ENCODE measurements around the gene PCDHA3. TPM values are rescaled to one million over a fixed set of nuclear protein-coding genes. Genes with fewer than 3 reads are reported as not detected.
"Not testable (repeated sequence)": the region's sequence is repeated elsewhere in the genome, so short reads cannot be mapped to it uniquely, and the experiment has no call there.

Gene PCDHA3
- polyA plus RNA-seq, 6 donors from 2014 or later: not detected

DNA sequence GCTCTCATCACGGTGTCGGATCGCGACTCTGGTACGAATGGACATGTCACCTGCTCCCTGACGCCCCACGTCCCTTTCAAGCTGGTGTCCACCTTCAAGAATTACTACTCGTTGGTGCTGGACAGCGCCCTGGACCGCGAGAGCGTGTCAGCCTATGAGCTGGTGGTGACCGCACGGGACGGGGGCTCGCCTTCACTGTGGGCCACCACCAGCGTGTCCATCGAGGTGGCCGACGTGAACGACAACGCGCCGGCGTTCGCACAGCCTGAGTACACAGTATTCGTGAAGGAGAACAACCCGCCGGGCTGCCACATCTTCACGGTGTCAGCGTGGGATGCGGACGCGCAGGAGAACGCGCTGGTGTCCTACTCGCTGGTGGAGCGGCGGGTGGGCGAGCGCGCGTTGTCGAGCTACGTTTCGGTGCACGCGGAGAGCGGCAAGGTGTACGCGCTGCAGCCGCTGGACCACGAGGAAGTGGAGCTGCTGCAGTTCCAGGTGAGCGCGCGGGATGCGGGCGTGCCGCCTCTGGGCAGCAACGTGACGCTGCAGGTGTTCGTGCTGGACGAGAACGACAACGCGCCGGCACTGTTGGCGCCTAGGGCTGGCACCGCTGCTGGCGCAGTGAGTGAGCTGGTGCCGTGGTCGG lies 4.7 kb upstream of the PCDHA3 start:
- not testable (repeated sequence) for H3K4me3 Mint-ChIP-seq; DNase-seq; H3K4me1 Mint-ChIP-seq; ATAC-seq (ENCODE audit: low read depth in 2 of 2); H3K27ac Mint-ChIP-seq
- Mint-ChIP-seq H3K36me3 (peaks cover 2 to 13% of the 10 kb centered on the region in 2 donors), H3K9me3 (peaks cover 3 to 74% (median 45%) of the 10 kb centered on the region in 7 donors), H3K27me3 (peaks cover 14 to 44% (median 21%) of the 10 kb centered on the region in 3 donors)

DNA sequence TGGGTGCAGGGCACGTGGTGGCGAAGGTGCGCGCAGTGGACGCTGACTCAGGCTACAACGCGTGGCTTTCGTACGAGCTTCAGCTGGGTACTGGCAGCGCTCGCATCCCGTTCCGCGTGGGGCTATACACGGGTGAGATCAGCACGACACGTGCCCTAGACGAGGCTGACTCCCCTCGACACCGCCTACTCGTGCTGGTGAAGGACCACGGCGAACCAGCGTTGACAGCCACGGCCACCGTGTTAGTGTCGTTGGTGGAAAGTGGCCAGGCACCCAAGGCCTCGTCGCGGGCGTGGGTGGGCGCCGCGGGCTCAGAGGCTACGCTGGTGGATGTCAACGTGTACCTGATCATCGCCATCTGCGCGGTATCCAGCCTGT lies 4.2 kb upstream of the PCDHA3 start:
- Mint-ChIP-seq H3K9me3 (peaks cover 3 to 68% (median 45%) of the 10 kb centered on the region in 7 donors), H3K4me1 (no peaks in the 10 kb centered on the region), H3K27me3 (peaks cover 14 to 44% (median 21%) of the 10 kb centered on the region in 3 donors), H3K27ac (no peak overlapping the region), H3K36me3 (peaks cover 0 to 13% of the 10 kb centered on the region in 2 donors), H3K4me3 (no peak overlapping the region)
- ATAC-seq (ENCODE audit: low read depth in 2 of 2) (no peak), DNase-seq (no peak)

DNA sequence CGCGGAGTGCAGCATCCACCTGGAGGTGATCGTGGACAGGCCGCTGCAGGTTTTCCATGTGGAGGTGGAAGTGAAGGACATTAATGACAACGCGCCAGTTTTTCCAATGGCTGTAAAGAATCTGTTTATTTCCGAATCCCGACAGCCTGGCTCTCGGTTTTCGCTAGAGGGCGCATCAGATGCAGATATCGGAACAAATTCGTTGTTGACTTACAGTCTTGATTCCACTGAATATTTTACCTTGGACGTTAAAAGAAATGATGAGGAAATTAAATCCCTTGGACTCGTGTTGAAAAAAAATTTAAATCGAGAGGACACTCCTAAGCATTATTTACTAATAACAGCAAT lies 611 bp downstream of the PCDHA3 start:
- DNase-seq (no peak), ATAC-seq (ENCODE audit: low read depth in 2 of 2) (no peak)
- Mint-ChIP-seq H3K27ac (peak overlapping the region in 1 of 6 donors; percentile 42), H3K36me3 (peaks cover 8 to 16% of the 10 kb centered on the region in 2 donors), H3K9me3 (peaks cover 9 to 63% (median 51%) of the 10 kb centered on the region in 7 donors), H3K27me3 (peaks cover 13 to 40% (median 26%) of the 10 kb centered on the region in 3 donors), H3K4me3 (no peak overlapping the region), H3K4me1 (no peaks in the 10 kb centered on the region)

DNA sequence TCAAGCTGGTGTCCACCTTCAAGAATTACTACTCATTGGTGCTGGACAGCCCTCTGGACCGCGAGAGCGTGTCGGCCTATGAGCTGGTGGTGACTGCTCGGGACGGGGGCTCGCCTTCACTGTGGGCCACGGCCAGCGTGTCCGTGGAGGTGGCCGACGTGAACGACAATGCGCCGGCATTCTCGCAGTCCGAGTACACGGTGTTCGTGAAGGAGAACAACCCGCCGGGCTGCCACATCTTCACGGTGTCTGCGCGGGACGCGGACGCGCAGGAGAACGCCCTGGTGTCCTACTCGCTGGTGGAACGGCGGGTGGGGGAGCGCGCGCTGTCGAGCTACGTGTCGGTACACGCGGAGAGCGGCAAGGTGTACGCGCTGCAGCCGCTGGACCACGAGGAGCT lies 1.5 kb downstream of the PCDHA3 start:
- peaks cover 9 to 66% (median 51%) of the 10 kb centered on the region in 7 donors for H3K9me3 Mint-ChIP-seq
- not testable (repeated sequence) for DNase-seq; ATAC-seq (ENCODE audit: low read depth in 2 of 2); H3K4me3 Mint-ChIP-seq; H3K4me1 Mint-ChIP-seq
- peaks cover 13 to 47% (median 29%) of the 10 kb centered on the region in 3 donors for H3K27me3 Mint-ChIP-seq
- H3K27ac Mint-ChIP-seq: peak overlapping the region in 2 of 6 donors; percentile 11 to 52
- H3K36me3 Mint-ChIP-seq: peaks cover 8 to 14% of the 10 kb centered on the region in 2 donors

DNA sequence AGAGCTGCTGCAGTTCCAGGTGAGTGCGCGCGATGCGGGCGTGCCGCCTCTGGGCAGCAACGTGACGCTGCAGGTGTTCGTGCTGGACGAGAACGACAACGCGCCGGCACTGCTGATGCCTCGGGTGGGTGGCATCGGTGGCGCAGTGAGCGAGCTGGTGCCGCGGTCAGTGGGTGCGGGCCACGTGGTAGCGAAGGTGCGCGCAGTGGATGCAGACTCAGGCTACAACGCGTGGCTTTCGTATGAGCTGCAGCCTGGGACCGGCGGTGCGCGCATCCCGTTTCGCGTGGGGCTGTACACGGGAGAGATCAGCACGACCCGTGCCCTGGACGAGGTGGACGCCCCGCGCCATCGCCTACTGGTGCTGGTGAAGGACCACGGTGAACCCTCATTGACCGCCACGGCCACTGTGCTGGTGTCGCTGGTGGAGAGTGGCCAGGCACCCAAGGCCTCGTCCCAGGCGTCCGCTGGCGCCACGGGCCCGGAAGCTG lies 2.0 kb downstream of the PCDHA3 start:
- no peak for ATAC-seq (ENCODE audit: low read depth in 2 of 2)
- Mint-ChIP-seq H3K27me3 (peaks cover 13 to 47% (median 29%) of the 10 kb centered on the region in 3 donors), H3K36me3 (peaks cover 8 to 12% of the 10 kb centered on the region in 2 donors), H3K4me1 (no peaks in the 10 kb centered on the region), H3K4me3 (no peak overlapping the region), H3K9me3 (peaks cover 9 to 67% (median 54%) of the 10 kb centered on the region in 7 donors), H3K27ac (no peak overlapping the region)
- no peak for DNase-seq

DNA sequence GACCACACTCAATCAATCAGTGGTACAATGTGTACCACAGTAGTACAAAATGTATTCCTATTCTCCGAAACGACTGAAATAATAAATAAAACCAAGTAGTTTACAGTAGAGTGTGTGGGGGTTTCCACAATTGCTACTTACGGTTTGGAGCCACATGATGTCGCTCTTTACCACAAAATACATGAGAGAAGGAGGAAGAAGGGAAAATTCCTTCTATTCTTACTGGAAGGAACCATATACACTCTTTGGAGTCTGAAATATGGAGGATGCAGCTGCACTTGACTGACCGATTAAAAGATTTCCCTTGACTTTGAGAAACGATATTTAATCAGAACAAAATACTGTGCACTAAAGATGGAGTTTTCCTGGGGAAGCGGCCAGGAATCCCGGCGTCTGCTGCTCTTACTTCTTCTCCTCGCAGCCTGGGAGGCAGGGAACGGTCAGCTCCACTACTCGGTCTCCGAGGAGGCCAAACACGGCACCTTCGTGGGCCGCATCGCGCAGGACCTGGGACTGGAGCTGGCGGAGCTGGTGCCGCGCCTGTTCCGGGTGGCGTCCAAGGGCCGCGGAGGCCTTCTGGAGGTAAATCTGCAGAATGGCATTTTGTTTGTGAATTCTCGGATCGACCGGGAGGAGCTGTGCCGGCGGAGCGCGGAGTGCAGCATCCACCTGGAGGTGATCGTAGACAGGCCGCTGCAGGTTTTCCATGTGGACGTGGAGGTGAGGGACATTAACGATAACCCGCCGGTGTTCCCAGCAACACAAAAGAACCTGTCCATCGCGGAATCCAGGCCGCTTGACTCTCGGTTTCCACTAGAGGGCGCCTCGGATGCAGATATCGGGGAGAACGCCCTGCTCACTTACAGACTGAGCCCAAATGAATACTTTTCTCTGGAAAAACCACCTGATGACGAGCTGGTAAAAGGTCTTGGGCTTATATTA lies 6.2 kb downstream of the PCDHA3 start, which contains the start of gene PCDHA4:
Gene PCDHA4 (plus strand): TSS at position 235 of the 942 bp plus-strand sequence.
- no peak for ATAC-seq (ENCODE audit: low read depth in 2 of 2)
- DNase-seq: no peak
- Mint-ChIP-seq H3K4me1 (no peaks in the 10 kb centered on the region), H3K36me3 (peaks cover 9% of the 10 kb centered on the region in 2 donors), H3K4me3 (no peak within 1 kb of the TSS), H3K27ac (no peak within 1 kb of the TSS), H3K27me3 (peaks cover 9 to 45% (median 24%) of the 10 kb centered on the region in 3 donors), H3K9me3 (peaks cover 9 to 70% (median 55%) of the 10 kb centered on the region in 7 donors)

DNA sequence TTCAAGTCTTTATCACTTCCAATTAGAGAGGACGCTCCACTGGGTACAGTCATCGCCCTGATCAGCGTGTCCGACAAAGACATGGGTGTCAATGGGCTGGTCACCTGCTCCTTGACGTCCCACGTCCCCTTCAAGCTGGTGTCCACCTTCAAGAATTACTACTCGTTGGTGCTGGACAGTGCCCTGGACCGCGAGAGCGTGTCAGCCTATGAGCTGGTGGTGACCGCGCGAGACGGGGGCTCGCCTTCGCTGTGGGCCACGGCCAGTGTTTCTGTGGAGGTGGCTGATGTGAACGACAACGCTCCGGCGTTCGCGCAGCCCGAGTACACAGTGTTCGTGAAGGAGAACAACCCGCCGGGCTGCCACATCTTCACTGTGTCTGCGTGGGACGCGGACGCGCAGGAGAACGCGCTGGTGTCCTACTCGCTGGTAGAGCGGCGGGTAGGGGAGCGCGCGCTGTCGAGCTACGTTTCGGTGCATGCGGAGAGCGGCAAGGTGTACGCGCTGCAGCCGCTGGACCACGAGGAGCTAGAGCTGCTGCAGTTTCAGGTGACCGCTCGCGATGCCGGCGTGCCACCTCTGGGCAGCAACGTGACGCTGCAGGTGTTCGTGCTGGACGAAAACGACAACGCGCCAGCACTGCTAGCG lies 7.5 kb downstream of the PCDHA3 start:
- ATAC-seq (ENCODE audit: low read depth in 2 of 2); H3K4me3 Mint-ChIP-seq; H3K4me1 Mint-ChIP-seq; H3K27ac Mint-ChIP-seq; DNase-seq: not testable (repeated sequence)
- H3K9me3 Mint-ChIP-seq: peaks cover 13 to 80% (median 58%) of the 10 kb centered on the region in 7 donors
- H3K27me3 Mint-ChIP-seq: peaks cover 9 to 48% (median 24%) of the 10 kb centered on the region in 3 donors
- H3K36me3 Mint-ChIP-seq: peaks cover 7 to 16% of the 10 kb centered on the region in 2 donors

DNA sequence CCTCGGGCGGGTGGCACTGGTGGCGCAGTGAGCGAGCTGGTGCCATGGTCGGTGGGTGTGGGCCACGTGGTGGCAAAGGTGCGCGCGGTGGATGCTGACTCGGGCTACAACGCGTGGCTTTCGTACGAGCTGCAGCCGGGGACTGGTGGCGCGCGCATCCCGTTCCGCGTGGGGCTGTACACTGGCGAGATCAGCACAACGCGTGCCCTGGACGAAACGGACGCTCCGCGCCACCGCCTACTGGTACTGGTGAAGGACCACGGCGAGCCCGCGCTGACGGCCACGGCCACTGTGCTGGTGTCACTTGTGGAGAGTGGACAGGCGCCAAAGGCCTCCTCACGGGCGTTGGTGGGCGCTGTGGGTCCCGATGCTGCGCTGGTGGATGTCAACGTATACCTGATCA lies 8.0 kb downstream of the PCDHA3 start:
- Mint-ChIP-seq H3K4me3 (no peak overlapping the region), H3K27me3 (peaks cover 9 to 43% (median 24%) of the 10 kb centered on the region in 3 donors), H3K4me1 (no peaks in the 10 kb centered on the region), H3K9me3 (peaks cover 11 to 78% (median 54%) of the 10 kb centered on the region in 7 donors), H3K27ac (no peak overlapping the region), H3K36me3 (peaks cover 4 to 16% of the 10 kb centered on the region in 2 donors)
- DNase-seq (no peak), ATAC-seq (ENCODE audit: low read depth in 2 of 2) (no peak)

DNA sequence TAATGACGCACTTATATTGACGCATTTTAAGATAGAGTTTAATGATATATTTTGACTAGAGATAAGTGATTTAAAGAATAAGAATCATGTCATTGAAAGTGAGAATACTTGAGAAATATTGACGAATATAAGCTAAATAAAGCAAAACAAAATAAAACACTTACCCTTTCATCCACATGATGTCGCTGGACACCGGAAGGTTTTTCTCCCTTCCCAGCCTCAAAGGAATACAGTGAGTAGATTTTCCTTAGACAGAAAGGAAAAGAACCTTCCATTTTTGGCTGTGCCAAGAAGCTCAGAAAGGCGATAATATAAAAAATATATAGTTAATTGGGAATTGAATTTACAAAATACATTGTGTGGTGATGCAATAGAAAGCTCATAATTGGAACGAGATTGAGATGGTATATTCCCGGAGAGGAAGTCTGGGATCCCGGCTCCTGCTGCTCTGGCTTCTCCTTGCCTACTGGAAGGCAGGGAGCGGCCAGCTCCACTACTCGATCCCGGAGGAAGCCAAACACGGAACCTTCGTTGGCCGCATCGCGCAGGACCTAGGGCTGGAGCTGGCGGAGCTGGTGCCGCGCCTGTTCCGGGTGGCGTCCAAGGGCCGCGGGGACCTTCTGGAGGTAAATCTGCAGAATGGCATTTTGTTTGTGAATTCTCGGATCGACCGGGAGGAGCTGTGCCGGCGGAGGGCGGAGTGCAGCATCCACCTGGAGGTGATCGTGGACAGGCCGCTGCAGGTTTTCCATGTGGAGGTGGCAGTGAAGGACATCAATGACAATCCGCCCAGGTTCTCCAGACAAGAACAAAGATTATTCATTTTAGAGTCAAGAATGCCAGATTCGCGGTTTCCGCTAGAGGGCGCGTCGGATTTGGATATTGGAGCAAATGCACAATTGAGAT lies 20.8 kb downstream of the PCDHA3 start, which contains the start of gene PCDHA5:
Gene PCDHA5 (plus strand): TSS at position 239 of the 906 bp plus-strand sequence.
- Mint-ChIP-seq H3K9me3 (peaks cover 4 to 42% (median 16%) of the 10 kb centered on the region in 7 donors), H3K27me3 (peaks cover 6 to 14% (median 8%) of the 10 kb centered on the region in 3 donors), H3K4me3 (no peak within 1 kb of the TSS), H3K27ac (peak within 1 kb of the TSS in 1 of 6 donors; percentile 32), H3K4me1 (no peaks in the 10 kb centered on the region), H3K36me3 (peaks cover 5 to 6% of the 10 kb centered on the region in 2 donors)
- no peak for DNase-seq
- ATAC-seq (ENCODE audit: low read depth in 2 of 2): no peak

DNA sequence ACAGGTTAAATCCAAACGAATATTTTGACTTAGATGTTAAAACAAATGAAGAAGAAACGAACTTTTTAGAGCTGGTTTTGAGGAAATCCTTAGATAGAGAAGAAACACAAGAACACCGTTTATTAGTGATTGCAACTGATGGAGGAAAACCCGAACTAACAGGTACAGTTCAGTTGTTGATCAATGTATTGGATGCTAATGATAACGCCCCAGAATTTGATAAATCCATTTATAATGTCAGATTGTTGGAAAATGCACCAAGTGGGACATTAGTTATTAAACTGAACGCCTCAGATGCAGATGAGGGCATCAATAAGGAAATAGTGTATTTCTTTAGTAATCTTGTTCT lies 21.4 kb downstream of the PCDHA3 start:
- ATAC-seq (ENCODE audit: low read depth in 2 of 2) (no peak), DNase-seq (no peak)
- Mint-ChIP-seq H3K36me3 (peaks cover 6 to 12% of the 10 kb centered on the region in 2 donors), H3K9me3 (peaks cover 5 to 45% (median 18%) of the 10 kb centered on the region in 7 donors), H3K27ac (no peak overlapping the region), H3K27me3 (peaks cover 12 to 19% (median 14%) of the 10 kb centered on the region in 3 donors), H3K4me3 (no peak overlapping the region), H3K4me1 (no peaks in the 10 kb centered on the region)

DNA sequence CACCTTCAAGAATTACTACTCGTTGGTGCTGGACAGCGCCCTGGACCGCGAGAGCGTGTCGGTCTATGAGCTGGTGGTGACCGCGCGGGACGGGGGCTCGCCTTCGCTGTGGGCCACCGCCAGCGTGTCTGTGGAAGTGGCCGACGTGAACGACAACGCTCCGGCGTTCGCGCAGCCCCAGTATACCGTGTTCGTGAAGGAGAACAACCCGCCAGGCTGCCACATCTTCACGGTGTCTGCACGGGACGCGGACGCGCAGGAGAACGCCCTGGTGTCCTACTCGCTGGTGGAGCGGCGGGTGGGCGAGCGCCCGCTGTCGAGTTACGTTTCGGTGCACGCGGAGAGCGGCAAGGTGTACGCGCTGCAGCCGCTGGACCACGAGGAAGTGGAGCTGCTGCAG lies 22.1 kb downstream of the PCDHA3 start:
- H3K27ac Mint-ChIP-seq; H3K4me1 Mint-ChIP-seq; ATAC-seq (ENCODE audit: low read depth in 2 of 2); DNase-seq; H3K4me3 Mint-ChIP-seq: not testable (repeated sequence)
- H3K27me3 Mint-ChIP-seq: peaks cover 14 to 25% (median 16%) of the 10 kb centered on the region in 3 donors
- H3K9me3 Mint-ChIP-seq: peaks cover 5 to 47% (median 20%) of the 10 kb centered on the region in 7 donors
- H3K36me3 Mint-ChIP-seq: peaks cover 6 to 14% of the 10 kb centered on the region in 2 donors

DNA sequence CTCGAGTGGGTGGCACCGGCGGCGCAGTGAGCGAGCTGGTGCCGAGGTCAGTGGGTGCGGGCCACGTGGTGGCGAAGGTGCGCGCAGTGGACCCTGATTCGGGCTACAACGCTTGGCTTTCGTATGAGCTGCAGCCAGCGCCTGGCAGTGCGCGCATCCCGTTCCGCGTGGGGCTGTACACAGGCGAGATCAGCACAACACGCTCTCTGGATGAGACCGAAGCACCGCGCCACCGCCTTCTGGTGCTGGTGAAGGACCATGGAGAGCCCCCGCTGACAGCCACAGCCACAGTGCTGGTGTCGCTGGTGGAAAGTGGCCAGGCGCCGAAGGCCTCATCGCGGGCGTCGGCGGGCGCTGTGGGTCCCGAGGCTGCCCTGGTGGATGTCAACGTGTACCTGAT lies 22.6 kb downstream of the PCDHA3 start:
- peaks cover 15 to 28% (median 17%) of the 10 kb centered on the region in 3 donors for H3K27me3 Mint-ChIP-seq
- ATAC-seq (ENCODE audit: low read depth in 2 of 2): no peak

More for the DNA sequence above, 22.6 kb downstream of the PCDHA3 start:
- peaks cover 5 to 50% (median 24%) of the 10 kb centered on the region in 7 donors for H3K9me3 Mint-ChIP-seq
- no peak overlapping the region for H3K4me3 Mint-ChIP-seq
- no peak overlapping the region for H3K27ac Mint-ChIP-seq
- DNase-seq: no peak
- no peaks in the 10 kb centered on the region for H3K4me1 Mint-ChIP-seq
- H3K36me3 Mint-ChIP-seq: peaks cover 6 to 14% of the 10 kb centered on the region in 2 donors

Measured in naive B cell (primary cell).